Superior temporal gyrus (tissue), 1 donor: ENCODE measurements around the gene C1orf159.

ENCODE experiments used
- DNase-seq: peaks from one replicate; pipeline ENCODE4 v3.0.0-alpha.2; 2016; ENCODE audit errors: extremely low spot score

C1orf159 gene

DNA sequence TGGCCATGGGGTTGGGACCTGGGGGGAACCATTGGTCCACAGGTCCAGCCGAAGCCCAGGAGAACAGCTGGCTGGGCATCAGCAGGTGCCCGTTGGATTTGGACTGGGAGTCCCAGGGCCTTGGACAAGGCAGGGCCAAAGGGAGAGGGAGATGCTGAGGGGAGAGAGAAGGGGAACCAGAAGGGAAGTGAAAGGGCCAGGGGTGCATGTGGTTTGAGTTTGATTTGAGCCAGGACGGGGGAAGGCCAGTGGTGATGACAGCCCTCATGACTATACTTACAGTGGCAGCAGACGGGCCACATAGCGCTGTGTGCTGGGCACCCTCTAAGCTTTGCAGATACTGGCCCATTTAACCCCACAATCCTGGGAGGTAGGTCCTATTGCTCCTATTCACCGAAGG is 77.2 kb downstream of the C1orf159 start:
- no peak for DNase-seq

DNA sequence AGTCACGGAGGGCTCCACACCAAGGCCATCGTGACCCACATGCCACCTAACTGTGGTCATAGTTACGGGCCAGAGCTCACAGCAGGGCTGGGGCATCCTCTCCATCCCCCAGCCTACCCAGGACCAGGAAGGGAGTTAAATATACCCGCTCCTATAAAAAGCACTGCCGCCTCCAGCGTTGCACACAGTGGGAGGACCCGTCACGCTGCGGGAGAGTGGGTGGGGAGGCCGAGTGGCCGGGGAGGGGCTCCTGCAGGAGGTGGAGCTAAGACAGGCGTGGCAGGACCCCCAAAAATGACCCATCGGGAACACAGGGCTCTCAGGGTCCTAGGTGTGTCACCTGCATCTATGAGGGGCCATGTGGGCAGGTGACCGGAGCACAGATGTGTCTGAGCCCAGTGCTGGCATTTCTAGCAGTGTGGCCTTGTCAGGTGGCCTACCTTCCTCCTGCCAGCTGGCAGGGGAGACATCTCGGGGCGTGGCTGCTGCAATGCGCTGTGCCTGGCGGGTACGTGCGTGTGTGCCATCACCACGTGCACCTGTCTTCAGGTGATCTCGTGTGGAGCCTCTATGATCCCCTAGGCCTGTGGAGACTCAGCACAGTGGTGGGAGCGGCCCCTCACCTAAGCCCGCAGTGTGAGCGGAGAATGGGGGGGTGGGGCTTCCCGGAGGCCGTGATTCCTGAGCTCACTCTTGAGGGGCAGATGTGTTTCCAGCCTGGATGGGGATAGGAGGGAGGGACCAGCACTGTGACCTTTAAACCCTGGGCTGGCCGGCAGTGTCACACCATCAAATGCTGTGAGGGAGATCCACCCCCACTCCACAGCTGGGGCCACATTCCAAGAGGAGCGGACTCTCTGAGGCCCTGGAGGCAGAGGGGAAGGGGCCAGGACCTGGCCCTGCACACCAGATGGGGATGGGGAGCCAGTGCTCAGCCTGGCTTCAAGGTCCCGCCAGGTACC is 78.2 kb downstream of the C1orf159 start:
- no peak for DNase-seq

DNA sequence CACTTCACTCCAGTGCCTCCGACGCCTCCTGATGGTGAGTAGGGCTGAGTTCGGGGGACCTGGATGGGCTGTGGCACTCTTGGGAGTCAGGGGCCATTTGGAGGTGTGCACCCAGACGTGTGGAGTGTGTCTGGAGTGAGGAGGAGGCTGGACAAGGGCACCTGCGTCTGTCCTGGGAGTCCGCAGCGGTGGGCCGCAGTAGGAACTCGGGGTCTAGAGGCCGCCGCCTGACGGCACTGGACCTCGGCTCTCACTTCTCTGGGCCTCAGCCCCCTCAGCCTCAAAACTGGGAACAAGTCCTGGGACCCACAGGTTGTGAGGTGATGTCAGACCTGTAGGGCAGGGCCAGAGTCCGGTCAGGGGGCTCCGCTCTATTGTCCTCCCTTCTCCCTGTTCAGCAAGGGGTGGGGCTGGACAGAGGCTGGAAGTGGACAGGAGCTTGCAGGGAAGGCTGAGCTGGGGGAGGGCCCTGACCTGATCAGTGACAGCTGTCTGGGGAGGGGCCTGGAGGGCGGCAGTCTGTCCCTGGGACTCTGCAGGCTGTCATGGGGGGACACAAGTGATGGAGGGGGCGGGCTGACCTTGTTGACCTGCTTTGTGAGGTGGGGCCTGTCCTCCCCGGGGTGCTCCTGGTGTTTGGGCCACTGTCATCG is 80.5 kb downstream of the C1orf159 start:
- DNase-seq: no peak

DNA sequence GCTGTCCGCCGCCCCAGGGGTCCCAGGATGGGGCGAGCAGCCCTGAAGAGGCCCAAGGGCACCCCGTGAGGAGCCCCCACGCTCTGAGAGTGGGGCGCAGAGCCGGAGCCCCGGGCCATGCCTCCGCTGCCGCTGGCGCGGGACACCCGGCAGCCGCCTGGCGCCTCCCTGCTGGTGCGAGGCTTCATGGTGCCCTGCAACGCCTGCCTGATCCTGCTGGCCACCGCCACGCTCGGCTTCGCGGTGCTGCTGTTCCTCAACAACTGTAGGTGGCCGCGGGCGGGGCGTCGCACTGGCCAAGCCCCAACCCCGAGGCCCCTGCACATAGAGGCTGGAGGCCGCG is 81.5 kb downstream of the C1orf159 start:
- DNase-seq: no peak

DNA sequence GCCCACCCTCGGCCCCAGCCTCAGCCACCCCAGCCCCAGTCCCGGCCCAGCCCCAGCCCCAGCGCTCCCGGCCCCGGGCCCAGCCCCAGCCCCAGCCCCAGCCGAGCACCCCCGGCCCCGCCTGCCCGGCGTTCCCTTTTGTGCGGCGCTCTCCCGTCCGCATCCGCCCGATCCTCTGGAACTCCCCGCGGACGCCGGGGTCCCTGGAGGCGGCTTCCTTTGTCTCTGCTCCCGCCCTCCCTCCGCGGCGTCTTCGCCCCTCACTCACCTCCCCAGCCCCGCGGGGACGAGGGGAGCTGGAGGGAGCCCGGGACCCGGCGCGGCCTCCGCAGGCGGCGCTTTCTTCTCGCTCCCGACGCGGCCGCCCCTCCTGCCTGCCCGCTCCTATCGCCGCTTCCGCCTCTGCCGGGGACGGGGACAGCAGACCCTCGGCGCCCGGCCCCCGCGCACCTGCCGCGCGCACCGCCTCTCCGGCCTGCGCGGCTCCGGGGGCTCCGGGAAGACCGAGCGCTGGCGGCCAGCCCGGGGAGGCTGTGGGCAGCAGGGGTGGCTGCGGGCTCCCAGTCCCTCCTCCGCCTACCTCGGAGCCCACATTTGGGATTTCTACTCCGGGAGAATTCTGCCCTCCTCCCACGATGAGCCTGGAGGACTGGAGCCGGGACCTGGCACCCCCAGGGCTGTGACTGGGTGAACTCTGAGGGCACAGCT is 82.0 kb downstream of the C1orf159 start:
- DNase-seq: no peak

DNA sequence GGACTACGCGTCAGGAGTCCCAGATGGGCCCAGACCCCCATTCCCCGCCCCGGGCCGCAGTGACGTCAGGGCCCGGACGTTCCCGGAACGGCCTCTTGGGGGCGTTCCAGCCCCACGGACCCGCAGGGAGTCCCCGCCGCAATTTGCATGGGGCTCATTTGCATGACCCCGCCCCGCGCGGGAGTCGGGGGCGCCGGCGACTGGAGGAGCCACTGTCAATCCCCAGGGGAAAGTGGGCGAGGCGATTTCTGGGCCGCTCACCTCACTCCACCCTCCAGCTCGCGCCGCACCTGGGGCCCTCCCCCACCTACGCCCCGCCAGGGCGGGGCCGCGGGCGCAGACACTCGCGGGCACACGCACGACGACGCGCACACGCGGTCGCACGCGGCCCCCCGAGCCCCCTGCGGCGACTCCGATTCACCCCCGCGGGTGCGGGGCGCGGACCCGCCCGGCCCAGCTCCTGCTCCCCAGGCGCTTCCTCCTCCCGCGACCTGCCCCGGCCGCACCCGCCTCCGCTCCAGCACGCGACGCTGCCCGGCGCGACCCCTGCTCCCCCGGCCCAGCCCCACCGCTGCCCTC is 82.8 kb downstream of the C1orf159 start:
- DNase-seq: peak; percentile 90

DNA sequence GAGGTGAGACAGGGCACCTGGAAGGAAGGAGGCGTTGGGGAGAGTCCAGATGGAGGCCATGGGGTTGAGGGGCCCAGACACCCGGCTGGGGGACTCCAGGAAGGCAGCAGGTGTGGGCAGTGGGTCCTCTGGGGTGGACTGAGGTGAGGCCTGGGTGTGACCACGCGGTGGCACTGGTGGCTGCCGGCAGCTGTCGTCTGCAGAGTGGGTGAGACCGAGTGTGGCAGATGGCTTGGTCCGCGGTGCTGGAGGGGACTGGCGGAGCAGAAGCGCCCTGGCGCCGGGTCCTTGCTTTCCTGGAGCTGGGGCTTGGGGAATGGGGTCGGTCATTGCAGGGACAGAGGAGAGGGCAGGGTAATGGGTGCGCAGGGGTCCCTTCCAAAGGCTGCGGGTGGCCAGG is 83.5 kb downstream of the C1orf159 start:
- no peak for DNase-seq
